ENCODE results near the gene SERPINA3. TPM values are rescaled to one million over a fixed set of nuclear protein-coding genes. Genes with fewer than 3 reads are reported as not detected.

SERPINA3 gene
- total and polyA plus RNA-seq, 2 of the 8 experiments (the other 6 are each of a cell fraction or from before 2014, with no cell fraction given), result not detected

DNA sequence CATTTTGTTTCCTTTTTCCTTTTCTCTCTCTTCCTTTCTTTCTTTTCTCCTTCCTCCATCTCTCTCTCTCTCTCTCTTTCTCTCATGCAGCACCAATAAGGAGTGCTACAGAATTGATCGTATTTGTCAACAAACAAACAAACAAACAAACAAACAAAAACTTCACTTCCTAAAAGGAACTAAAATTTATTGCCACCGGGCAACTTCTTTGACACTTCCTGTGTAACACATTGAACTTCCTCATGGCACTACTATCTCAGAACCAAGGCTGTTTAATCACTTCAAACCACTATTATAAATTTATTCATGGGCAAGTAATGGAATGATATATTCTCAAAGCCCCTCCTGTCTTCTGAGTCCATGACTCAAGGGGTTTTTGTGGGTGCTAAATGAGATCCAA is 51.3 kb downstream of the SERPINA3 start:
- WGBS, 2 experiments (ENCODE audit: extremely low coverage in 1 of 2, insufficient coverage in 1 of 2, insufficient read length in 1 of 2, insufficient replicate concordance in 2 of 2, low coverage in 1 of 2, low lambda C conversion rate in 2 of 2, missing lambda C conversion rate in 1 of 2), result 100% methylated on average over 2 of the region's 2 CpGs; no CpG with 5 or more reads in 1 of the 2 experiments
- Histone ChIP-seq H3K36me3 (ENCODE audit: control insufficient read depth in 2 of 4, insufficient read depth in 4 of 4, low read length in 3 of 4) (no peaks in the 10 kb centered on the region), H3K14ac (ENCODE audit: insufficient read length) (no peak overlapping the region), H2BK20ac (ENCODE audit: low read length) (no peak overlapping the region), H3K27me3 (replicated peaks in 1 of 4; ENCODE audit: control insufficient read depth in 3 of 4, extremely low read depth in 1 of 4, insufficient read depth in 3 of 4, low read length in 3 of 4) (no peaks in the 10 kb centered on the region), H4K91ac (replicated peaks; ENCODE audit: insufficient read length, low read length) (no peak overlapping the region), H2AFZ (ENCODE audit: low read length) (no peak overlapping the region), H3K4me3 (ENCODE audit: extremely low read depth in 1 of 4, insufficient read depth in 2 of 4, low read depth in 3 of 4, low read length in 4 of 4) (no peak overlapping the region), H4K8ac (ENCODE audit: extremely low read depth, insufficient read depth, low read length) (no peak overlapping the region), H2BK12ac (ENCODE audit: low read depth, low read length) (no peak overlapping the region), H3K9me3 (ENCODE audit: insufficient read depth in 2 of 2, low read depth in 1 of 2, low read length in 1 of 2) (no peaks in the 10 kb centered on the region), H3K23ac (ENCODE audit: insufficient read length) (no peak overlapping the region), H2BK120ac (replicated peaks; ENCODE audit: low read depth, low read length) (no peak overlapping the region), H3K18ac (ENCODE audit: extremely low read depth, low read length) (no peak overlapping the region), H3K4me1 (replicated peaks in 1 of 4; ENCODE audit: control insufficient read depth in 3 of 4, insufficient read depth in 4 of 4, low read length in 3 of 4) (no peaks in the 10 kb centered on the region), H3K9ac (replicated peaks in 1 of 4; ENCODE audit: extremely low read depth in 1 of 4, low read depth in 3 of 4, low read length in 3 of 4) (no peak overlapping the region), H3K4ac (replicated peaks; ENCODE audit: insufficient read length, low read depth, low read length) (no peak overlapping the region), H2BK5ac (ENCODE audit: low read depth, low read length) (no peak overlapping the region), H4K5ac (ENCODE audit: insufficient read length, low read depth, low read length) (no peak overlapping the region), H2BK15ac (ENCODE audit: low read length) (no peak overlapping the region), H4K20me1 (replicated peaks in 1 of 2; ENCODE audit: control insufficient read depth in 1 of 2, insufficient read depth in 2 of 2, low read length in 2 of 2) (no peaks in the 10 kb centered on the region), H3K4me2 (ENCODE audit: insufficient read depth in 1 of 2, low read depth in 2 of 2, low read length in 2 of 2) (no peak overlapping the region), H2AK5ac (ENCODE audit: low read depth, low read length) (no peak overlapping the region), H3K79me2 (ENCODE audit: control insufficient read depth in 1 of 2, insufficient read depth in 2 of 2, low read length in 2 of 2) (no peaks in the 10 kb centered on the region), H3K23me2 (ENCODE audit: low read depth, low read length) (no peaks in the 10 kb centered on the region), H3K79me1 (ENCODE audit: low read depth, low read length) (no peaks in the 10 kb centered on the region), H3K27ac (ENCODE audit: low read depth, low read length) (no peak overlapping the region), H3K56ac (replicated peaks; ENCODE audit: insufficient read length, low read depth, low read length) (no peak overlapping the region)
- FAIRE-seq (no peak), DNase-seq (ENCODE audit: low read depth in 1 of 2, low spot score in 2 of 2) (no peak)
- TF ChIP-seq CHD1 (IDR thresholded peaks at IDR 0.05; ENCODE audit: low read depth, low read length), result no peak
- ChIA-PET CTCF (ENCODE audit: partially characterized antibody) (no interaction called here), POLR2A (ENCODE audit: partially characterized antibody) (no interaction called here)
